ENCODE results near the gene TMED6.
A peak's percentile ranks its signal among the peaks of the same experiment; 100 is the strongest.

The TMED6 gene

DNA sequence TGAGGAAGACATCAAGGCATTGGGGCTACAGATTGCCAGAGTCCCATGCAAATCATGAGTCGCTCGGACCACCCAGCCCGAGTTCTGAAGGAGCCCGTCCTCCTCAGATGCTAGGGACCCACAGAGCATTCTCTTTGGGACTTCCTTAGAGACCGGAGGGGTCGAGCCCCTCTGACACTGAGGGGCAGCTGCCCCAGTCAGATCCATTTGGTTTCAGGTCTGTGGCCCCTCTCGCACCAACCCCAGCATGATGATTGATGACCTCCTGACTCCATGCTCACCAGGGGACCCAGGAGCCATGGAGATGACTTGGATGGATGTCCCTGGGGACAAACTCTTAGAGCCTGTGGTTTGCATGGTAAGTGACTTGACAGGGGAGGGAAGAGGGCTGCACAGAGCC lies 29.2 kb downstream of the TMED6 start:
- no peak for DNase-seq

DNA sequence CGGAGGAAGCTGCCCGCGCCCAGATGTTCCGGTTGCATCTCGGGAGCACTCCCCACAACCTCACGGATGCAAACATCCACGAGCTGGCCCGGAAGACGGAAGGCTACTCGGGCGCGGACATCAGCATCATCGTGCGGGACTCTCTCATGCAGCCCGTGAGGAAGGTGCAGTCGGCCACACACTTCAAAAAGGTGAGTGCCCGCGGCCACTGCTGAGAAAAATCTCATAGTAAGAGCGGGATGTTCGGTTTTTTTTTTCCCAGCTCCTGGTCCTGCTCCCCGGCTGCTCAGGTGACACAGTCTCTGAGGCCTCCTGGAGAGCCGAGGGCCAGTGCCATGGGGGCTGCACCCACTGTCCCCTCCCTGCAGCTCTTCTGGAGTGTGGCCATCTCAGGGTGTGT lies 30.5 kb downstream of the TMED6 start:
- no peak for DNase-seq

DNA sequence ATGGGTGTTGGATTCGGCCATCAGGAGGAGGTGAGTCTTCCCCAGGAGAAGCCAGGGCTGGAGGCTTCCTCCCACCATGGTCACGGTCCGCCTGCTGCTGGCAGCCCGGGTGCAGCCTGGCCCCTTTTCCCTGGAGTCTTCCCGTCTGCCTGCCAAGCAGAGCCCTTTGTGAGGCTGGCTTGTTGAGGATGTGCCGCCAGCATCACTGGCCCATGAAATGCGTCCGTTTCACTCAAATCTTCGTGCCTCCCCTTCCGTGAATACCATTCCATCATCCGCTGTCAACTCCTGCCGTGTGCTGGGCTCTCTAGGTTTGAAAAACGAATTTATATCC lies 30.9 kb downstream of the TMED6 start:
- no peak for DNase-seq

DNA sequence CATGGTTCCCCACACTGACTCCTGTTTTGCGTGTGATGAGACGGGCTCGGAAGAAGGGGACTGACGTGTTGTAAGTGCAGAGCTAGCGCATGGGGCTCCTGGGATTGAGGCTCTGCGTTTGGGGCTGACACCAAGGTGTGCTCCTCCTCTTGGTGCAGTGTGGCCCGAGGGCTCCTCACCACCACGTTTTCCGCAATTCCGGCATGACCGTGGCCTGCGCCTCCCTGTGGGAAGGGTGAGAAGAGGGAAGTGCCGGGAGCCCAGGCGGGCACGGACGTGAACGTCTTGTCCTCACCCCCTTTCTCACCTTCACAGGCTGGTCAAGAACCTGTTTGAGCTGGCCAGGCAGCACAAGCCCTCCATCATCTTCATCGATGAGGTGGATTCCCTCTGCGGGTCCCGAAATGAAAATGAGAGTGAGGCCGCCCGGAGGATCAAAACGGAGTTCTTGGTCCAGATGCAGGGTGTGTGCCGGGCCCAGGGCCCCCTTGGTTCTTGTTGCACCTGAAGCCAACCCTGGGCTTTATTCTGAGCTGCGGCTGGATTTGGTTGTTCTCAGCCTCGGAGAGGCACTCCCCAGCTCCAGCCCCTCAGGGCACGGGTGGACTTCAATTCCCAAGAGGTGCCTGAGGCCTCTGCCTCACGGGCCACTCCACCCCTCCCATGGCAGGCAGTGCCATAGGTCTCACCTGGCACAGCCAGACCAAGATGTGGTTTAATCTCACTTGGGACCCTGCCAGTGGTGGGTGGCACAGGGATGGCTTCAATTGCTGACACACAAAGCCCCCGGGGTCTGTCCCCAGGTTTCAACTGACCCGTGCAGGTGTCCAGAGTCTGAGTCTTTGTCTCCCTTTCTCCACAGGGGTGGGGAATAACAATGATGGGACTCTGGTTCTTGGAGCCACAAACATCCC lies 31.5 kb downstream of the TMED6 start:
- no peak for DNase-seq

DNA sequence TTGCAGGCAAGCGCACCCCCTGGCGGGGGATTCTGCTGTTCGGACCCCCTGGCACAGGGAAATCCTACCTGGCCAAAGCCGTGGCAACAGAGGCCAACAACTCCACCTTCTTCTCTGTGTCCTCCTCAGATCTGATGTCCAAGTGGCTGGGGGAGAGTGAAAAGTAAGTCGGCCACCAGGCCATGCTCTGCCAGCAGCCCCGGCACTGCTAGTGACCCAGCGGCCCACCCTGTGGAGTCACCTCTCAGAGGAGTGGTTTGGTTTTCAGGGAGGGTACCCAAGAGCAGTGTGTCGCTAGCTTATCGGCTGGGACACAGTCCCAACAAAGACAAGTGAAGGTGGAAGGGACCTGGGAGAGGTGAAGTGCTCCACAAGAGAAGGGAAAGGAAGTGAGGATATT lies 32.2 kb downstream of the TMED6 start:
- no peak for DNase-seq

DNA sequence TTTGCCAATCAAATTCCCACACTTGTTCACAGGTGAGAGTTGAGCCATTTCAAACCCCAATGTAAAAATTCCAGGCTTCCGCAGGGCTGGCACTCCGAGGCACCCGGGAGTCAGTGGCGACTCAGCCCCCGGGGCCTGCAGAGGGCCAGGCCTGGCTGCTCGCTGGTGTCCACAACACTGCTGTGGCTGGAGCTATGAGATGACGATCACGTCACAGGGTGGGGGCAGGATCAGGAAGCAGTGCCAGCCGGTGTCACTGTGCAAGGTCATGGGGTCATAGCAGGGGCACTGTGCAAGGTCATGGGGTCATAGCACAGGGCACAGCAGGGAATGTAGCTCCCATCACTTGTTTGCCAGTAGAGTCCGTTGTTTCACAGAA lies 32.7 kb downstream of the TMED6 start:
- DNase-seq: no peak

DNA sequence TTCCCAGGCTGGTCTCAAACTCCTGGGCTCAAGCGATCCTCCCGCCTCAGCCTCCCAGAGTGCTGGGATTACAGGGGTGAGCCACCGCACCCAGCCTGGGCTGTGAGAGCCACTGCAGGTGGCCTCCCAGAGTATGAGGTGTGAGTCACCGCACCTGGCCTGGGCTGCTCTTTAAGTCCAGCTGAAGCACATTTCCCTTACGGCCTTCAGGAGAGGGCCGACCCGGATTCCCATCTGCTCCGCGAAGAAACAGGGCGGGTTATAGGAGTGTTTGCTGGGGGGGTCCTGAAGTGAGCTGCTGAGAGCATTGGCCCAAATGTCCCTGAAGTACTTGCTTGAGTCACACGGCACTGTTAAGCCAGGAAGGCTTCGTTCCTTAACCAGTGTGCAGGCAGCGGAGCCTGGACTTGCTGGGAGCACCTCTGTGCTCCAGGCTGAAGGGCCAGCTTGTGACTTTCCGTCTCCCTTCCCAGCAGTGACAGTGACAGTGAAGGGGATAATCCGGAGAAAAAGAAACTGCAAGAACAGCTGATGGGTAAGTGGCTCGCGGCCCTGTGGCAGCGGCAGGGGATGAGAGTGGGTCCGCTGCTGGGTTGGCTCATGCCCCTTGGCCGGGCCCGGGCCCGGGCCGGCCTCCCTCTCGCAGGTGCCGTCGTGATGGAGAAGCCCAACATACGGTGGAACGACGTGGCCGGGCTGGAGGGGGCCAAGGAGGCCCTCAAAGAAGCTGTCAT lies 33.2 kb downstream of the TMED6 start:
- DNase-seq: no peak

DNA sequence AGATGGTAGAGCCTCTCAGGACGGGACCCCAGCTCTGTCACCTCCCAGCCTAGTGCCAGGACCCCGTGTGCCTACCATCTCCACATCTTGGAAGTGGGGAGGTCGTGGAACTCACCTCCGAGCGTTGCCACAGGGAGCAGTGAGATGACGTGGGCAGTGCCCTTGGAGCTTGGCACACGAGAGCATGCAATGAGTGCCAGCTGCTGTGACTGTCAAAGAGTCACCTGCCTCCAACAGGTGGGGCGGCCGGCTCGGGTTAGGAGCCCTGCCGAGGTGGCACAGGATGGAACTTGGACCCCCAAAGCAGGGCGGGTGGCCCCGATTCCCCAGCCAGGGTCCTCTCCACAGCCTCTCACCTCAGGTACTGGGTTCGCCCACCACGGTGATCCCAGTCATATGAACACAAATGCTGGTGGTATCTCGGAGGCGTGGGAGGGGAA lies 35.0 kb downstream of the TMED6 start:
- no peak for DNase-seq

DNA sequence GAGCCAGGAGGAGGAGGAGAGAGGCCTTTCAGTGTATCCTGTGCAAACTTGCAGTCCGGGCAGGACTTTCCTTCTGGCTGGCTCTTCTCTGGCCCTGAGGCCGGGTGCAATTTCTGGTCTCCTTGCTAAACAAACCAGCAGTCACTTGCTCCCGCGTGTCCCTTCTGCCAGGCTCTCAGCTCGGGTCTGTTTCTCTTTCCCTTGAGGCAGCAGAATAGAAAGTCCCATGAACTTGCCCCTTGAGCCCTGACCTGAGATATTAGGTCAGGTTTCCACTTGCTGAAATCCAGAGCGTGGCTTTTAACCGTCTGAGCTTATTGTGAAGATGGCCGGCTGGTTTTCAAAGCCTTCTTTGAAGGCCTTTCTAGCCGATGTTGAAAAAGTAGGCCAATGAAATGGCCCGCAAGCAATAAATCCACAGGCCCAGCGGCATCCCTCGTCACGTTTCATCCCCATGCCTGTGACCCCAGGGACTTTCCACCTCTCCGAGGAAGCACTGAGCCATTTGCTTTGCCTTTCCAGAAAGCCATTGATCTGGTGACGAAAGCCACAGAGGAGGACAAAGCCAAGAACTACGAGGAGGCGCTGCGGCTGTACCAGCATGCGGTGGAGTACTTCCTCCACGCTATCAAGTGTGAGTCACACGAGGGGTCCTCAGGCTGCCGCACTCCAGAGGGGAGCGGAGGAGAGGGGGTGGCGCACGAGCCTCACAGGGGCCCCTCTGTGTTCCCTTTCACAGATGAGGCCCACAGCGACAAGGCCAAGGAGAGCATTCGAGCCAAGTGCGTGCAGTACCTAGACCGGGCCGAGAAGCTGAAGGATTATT lies 35.9 kb downstream of the TMED6 start:
- DNase-seq: no peak

DNA sequence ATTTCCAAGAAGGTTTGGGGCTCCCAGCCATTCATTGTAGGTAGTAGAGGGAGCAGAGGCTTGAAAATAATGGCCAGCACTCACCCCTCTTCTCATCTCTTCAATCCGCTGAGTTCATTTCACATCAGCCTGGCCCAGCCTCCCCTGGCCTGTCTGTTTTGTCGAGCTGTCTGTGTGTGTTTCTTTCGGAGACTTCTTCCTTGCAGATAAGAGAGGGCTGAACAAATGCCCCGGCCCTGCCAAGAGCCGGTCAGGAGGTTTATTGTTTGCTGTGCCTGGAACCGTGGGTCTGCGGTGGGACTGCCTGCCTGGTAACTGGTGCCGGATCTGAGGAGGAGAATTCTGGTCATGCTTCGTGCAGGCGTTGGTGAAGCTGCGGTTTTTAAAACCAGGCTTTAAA lies 37.1 kb downstream of the TMED6 start:
- DNase-seq: no peak

DNA sequence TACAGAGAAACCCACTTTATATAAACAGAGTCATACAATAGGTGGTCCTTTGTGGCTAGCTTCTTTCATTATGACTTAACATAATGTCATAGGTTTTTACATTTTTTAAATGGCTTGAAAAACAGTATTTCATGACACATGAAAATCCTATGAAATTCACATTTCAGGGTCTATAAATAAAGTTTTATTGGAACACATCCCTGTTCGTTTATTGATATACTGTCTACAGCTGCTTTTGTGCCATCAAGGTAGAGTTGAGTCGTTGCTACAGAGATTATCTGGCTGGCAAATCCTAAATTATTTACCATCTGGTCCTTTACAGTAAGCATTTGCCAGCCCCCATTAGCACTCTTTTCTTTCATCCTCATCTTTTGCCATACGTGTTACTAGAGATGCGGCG lies 38.1 kb downstream of the TMED6 start:
- DNase-seq: no peak

DNA sequence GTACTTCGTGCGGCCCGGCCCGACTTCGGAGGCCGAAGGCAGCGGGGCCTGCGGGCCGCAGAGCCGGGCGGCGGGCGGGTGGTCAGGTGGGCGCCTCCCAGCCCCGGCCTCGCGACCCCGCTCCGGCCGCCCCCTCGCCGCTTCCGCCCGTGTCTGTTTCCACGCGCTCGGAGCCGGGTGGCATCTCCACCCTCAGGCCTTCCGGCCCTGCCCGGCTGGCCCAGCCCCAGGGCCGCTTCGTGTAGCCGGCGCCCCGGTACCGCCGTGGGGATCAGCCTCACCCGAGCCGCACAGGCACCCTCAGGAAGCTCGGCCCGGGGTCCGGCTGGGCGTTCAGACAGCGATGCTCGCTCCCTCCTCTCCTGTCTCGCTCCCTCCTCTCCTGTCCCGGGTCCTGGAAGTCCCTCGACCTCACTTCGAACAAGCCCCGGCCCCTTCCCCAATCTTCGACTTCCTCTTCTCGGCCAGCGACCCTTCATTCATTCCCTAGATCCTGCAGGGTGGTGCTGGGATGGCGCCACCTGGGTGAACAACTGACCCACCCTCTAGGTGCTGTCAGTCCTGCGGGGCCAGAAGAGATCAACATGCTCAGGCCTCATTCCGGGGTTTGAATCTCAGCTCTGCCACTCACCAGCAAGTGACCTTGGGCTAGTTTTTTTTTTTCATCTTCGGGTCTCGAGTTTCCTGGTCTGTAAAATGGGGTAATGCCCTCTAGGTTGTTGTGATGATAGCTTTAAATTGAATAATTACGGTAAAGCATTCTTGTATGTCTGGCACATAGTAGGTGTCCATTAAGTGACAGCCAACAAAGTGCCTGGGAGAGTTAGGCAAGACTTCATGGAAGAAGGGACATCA lies 39.8 kb downstream of the TMED6 start:
- no peak for DNase-seq

DNA sequence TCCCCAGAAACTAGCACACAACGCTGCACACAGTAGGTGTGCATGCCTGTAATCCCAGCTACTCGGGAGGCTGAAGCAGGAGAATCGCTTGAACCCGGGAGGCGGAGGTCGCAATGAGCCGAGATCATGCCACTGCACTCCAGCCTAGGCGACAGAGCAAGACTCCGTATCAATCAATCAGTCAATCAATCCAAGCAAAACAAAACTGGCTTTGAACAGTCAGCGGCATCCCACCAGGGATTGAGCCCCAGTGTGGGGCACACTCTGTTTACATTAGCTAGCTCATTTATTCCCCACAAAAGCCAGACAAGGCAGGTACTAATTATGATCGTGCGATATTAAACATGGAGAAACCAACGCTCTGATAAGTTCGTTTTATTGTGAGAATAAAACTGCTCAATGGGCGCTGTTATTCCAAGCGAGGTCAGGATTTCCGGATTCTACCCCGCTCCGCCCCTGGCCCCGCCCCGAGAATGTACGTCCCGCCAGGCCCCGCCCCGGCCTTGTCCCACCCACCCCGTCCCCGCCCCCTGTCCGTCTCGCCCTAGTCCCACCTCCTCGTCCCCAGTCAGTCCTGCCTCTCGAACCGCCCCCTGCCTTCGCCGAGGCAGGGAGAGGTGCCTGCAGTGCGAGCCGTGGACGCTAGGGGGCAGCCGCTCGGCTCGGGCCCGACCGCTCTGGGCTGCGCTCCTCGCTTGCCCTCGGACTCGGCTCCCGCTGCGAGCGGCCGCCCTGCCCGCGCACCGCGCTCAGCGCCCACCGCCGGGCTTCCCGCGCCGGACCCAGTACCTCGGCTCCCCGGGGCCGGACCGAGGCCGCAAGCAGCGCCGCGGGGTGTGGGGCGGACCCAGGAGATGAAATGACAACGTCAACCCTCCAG lies 40.7 kb downstream of the TMED6 start, which contains the start of gene VPS4A:
Gene VPS4A, plus strand, starts transcription at position 698 of the 880 bp plus-strand sequence. Its CDS starts 162 bp downstream, at position 860.
- peak; percentile 90 for DNase-seq

DNA sequence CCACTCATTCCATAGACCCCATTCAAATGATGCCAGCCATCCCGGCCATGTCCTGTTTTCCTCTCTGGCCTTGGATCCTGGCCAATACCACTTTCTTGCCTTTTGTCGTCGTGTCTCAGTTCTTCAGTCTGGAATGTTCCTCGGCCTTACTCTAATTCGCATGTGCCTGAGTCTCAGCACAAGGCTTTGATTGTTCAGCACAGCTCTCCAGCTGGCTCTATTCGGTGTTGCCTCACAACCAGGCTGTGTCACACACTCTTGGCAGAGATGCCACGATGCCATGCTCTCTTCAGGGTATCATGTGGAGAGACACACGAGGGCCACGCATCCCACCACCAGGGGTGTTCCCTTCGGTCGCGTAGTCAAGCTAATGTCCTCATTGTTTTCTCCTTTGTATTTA lies 42.3 kb downstream of the TMED6 start:
- DNase-seq: no peak

DNA sequence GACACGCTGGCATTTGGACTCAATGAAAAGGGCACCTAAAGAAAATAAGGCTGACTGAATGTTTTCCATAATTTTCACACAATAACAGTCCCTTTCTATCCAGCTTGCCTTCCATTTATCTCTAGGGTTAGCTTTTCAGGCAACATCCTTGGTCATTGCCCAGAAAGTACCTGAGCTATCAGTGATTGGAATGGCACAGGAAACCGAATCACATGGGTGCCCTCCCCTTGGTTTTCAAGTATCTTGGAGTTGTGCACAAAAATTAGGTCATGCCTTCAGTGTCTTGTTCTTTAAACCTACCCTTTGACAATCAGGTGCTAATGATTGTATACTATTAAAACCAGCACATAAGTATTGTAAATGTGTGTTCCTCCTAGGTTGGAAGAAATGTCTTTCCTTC lies 43.7 kb downstream of the TMED6 start:
- no peak for DNase-seq

DNA sequence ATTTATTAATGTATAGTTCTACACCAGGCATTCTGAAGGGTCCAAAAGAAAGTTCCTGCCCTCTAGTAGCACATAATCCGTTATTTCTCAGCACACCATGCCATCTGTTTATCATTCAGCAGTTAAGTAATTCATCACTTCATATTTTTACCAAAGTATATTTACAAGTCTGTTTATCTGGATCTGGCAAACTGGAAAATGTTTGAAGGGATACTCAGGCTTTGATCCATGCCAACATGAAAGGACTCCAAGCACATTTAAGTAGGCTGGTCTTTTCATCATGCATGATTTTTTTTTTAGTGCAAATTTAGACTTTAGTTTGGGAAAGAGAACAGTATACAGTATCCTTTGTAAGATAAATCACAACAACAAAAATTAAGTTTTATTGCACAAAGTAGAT lies 44.5 kb downstream of the TMED6 start:
- DNase-seq: no peak

DNA sequence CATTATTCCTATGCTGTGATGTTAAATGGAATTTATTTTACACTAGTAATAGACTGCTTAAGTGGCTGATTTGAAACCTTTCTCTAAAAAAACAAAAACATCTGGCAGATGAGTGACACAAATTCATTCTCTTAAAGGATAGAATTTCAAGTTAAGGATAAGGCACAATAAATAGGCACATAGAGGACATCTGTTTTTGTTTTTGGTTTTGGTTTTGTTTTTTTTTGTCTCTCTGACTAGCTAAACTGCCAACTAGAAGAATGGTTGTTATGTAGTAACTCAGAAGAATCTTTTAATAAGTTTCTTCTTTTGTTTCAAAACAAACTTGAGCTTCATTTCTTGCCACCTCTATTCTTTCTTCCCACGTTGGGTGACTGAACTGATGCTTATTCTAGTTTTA lies 45.6 kb downstream of the TMED6 start:
- no peak for DNase-seq

DNA sequence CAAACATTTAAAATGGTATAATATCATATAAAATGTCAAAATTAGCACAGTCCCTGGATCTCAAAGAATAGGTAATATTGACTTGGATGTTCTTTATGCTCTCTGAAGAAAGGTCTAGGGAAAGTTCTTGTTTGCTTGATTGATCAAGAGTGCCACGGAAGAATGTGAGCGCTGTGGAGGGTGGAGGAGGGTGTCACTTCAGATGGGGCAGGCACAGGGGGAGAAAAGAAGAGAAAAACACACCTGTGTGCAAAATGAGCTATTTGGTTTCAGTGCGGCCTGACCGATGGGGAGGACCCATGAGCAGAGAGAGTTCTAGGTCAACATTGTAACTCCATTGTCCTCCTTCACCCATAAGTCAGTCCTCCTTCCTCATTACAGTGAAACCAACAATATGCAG lies 49.3 kb downstream of the TMED6 start:
- no peak for DNase-seq

DNA sequence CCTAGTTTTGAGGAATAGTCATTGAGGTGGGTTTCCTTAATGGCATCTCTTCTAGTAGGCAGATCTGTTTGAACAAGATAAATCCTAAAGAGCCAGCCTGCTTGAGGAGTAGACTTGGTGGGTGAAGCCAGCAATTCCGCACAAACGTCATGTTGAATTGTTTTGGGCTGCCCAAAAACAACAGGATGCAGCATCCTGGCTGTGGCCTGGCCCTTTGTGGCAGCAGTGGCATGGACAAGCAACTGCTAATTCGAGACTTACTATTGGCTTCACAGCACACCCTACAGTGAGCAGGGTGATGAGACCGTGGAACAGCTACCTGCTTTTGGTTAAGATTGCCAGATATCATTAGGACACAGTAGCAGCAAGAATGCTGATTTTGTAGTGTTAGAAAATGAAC lies 49.7 kb downstream of the TMED6 start:
- no peak for DNase-seq

DNA sequence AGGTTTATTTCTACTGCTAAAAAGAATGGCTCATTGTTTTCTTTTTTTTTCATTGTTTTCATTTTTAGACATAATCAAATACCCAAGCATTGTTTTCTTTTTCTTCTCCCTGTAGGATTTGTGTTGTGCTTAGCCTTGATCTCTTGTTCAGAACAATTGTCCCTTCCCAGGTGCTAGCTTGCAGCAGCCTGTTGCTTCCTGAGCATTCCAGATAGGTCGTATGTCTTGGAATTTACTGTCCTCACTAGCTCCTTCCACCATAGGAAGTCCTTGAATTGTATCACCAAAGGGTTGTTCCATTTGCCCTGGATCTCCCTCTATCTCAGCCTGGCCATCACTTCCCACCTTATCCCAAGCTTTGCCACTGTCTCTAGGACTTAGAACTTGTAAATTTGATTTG lies 50.4 kb downstream of the TMED6 start:
- no peak for DNase-seq

DNA sequence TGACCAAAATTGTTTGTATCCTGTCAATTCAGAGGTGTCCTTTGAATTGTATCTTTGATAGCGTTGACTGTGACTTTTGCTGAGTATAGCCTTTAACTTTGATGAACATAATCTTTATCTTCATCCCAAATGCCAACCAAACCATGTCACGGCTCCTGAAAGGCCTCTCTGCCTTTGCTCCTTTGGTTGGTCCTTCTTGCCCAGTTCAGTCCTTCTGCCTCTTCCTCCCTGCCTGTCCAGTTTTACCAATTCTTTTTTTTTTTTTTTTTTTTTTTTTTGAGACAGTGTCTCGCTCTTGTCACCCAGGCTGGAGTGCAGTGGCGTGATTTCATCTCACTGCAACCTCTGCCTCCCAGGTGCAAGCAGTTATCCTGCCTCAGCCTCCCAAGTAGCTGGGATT lies 53.3 kb downstream of the TMED6 start:
- DNase-seq: no peak

Measured in activated gamma-delta T cell (primary cell).